GM19455 (cell line): ENCODE results near the gene TLCD3B.

Experiments
- ATAC-seq: cut with Tn5 transposase; IDR thresholded peaks from one replicate; pipeline ENCODE4 v1.9.1; 2021; ENCODE audit not compliant: unreplicated experiment

TLCD3B gene

DNA sequence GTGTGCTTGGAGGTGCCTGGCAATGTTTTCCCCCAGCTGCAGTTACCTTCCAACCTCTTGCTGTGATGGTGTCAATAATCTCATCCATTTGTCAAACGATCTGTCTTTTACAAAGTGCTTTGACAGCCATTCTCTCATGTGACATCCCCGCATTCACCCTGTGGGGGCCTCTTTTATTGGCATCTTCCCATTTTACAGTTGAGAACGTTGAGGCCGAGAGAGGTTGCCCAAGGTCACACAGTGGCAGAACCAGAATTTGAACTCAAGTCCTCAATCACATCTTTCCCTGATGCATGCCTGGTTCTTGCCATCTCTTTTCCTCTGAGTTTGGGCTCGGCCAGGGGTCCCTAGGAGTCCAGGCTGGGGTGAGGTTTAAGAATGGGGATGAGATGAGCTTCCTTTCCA, 55.9 kb downstream of the TLCD3B start:
- no peak for ATAC-seq
